ENCODE measurements around the gene BAG5.
"Not testable (repeated sequence)": the region's sequence is repeated elsewhere in the genome, so short reads cannot be mapped to it uniquely, and the experiment has no call there.

- TF ChIP-seq FOXM1 (IDR thresholded peaks at IDR 0.05; ENCODE audit: borderline replicate concordance); CTBP1 (IDR thresholded peaks at IDR 0.05; ENCODE audit: borderline replicate concordance); TARDBP (IDR thresholded peaks at IDR 0.05); SP1 (IDR thresholded peaks at IDR 0.05): not testable (repeated sequence)
Observed at GRCh38 chr14:103525430-103526246, 36.8 kb downstream of the BAG5 start.
